HepG2 (cell line): Measurements from ENCODE around the gene ZNF276. TPM values are rescaled to one million over a fixed set of nuclear protein-coding genes. Genes with fewer than 3 reads are reported as not detected.

Source experiments
- ATAC-seq: fragments of 200-7000 bp; cut with Tn5 transposase; 3 replicates; pipeline ENCODE4 v1.9.1; 2020; ENCODE audit warnings: mild to moderate bottlenecking, moderate library complexity
- BruUV-seq: library from RNA; stranded (reverse); fragments of 400-500 nt; replicated peaks from 2 replicates; lab custom pipeline; 2021; lab: Mats Ljungman, UMichigan
- CTCF ChIA-PET: fragments of 300-600 bp; formaldehyde crosslinking; extraction: SDS; loops from one replicate; lab custom pipeline; 2021; ENCODE audit warnings: low total read pairs, inconsistent platforms, low intra/inter-chr PET ratio; lab: Yijun Ruan, JAX
- POLR2A ChIA-PET: fragments of 350-600 bp; sonication (Branson Sonifier 250); formaldehyde crosslinking; loops from one replicate; lab custom pipeline; 2020; ENCODE audit warnings: antibody characterized with exemption, inconsistent platforms; lab: Yijun Ruan, JAX
- DNase-seq: peaks from one replicate; pipeline ENCODE4 v3.0.0-alpha.2; 2015; ENCODE audit warnings: low spot score
- FAIRE-seq: peaks from 3 replicates; lab custom pipeline; 2011; peaks lifted over from hg19 to GRCh38; lab: Jason Lieb, UNC
- H2AFZ ChIP-seq: one replicate; pipeline ENCODE4 v1.6.1; 2011; ENCODE audit warnings: low read length, inconsistent platforms
- H3K27ac ChIP-seq: fragments of 300-600 bp; 3 replicates; pipeline ENCODE4 v1.8.0; 2011; ENCODE audit warnings: mixed run types, mild to moderate bottlenecking, mixed read lengths, low read length, inconsistent platforms; ENCODE audit not compliant: insufficient read depth; ENCODE audit errors: extremely low read length
- H3K27me3 ChIP-seq, 2 experiments: fragments of 200-600 bp in 1 of 2; 2 replicates in 1 of 2; 3 replicates in 1 of 2; pipeline versions ENCODE4 v1.6.0 to v1.8.0; 2011; ENCODE audit warnings: low read length in 2 of 2, mild to moderate bottlenecking in 2 of 2, moderate library complexity in 2 of 2, inconsistent platforms in 1 of 2; ENCODE audit not compliant: insufficient read depth in 2 of 2, control insufficient read depth in 1 of 2
- H3K36me3 ChIP-seq, 2 experiments: fragments of 200-600 bp in 1 of 2; replicated peaks in 1 of 2; 2 replicates in 1 of 2; 3 replicates in 1 of 2; pipeline versions ENCODE4 v1.5.1 to v1.8.0; 2011; ENCODE audit warnings: low read length in 2 of 2, inconsistent platforms in 1 of 2; ENCODE audit not compliant: insufficient read depth in 2 of 2, control insufficient read depth in 1 of 2
- H3K4me1 ChIP-seq: 2 replicates; pipeline ENCODE4 v1.5.1; 2012; ENCODE audit warnings: low read length, inconsistent platforms; ENCODE audit not compliant: insufficient read depth
- H3K4me2 ChIP-seq: 2 replicates; pipeline ENCODE4 v1.6.0; 2011; ENCODE audit warnings: low read depth, low read length, inconsistent platforms
- H3K4me3 ChIP-seq, 3 experiments: fragments of 200-600 bp in 1 of 3; sonication (generic), shearing (Covaris generic) in 1 of 3; replicated peaks in 1 of 3; 2 replicates each; pipeline ENCODE4 v1.5.1; 2011 to 2016; ENCODE audit warnings: low read length in 3 of 3, inconsistent platforms in 2 of 3, low read depth in 2 of 3, mild to moderate bottlenecking in 2 of 3, control low read depth in 1 of 3, mixed read lengths in 1 of 3; ENCODE audit not compliant: insufficient read depth in 1 of 3
- H3K79me2 ChIP-seq: one replicate; pipeline ENCODE4 v1.6.1; 2011; ENCODE audit warnings: low read length, inconsistent platforms; ENCODE audit not compliant: insufficient read depth
- H3K9ac ChIP-seq: 2 replicates; pipeline ENCODE4 v1.6.0; 2011; ENCODE audit warnings: mild to moderate bottlenecking, low read depth, low read length, inconsistent platforms; ENCODE audit not compliant: insufficient read depth
- H3K9me3 ChIP-seq: 2 replicates; pipeline ENCODE4 v1.5.1; 2012; ENCODE audit warnings: mild to moderate bottlenecking, low read length
- H4K20me1 ChIP-seq: 2 replicates; pipeline ENCODE4 v1.6.0; 2011; ENCODE audit warnings: inconsistent platforms, mild to moderate bottlenecking, low read length, moderate library complexity; ENCODE audit not compliant: insufficient read depth
- ATF3 ChIP-seq: sonication (generic); formaldehyde crosslinking; IDR thresholded peaks from 2 replicates; pipeline ENCODE4 v1.4.0; 2020; ENCODE audit warnings: missing genetic modification reagents
- DNMT1 ChIP-seq: sonication (generic); formaldehyde crosslinking; IDR thresholded peaks from 2 replicates; pipeline ENCODE4 v1.5.1; 2020; ENCODE audit warnings: mild to moderate bottlenecking, missing genetic modification reagents
- HMGXB4 ChIP-seq, 2 experiments: sonication (generic) in 1 of 2; formaldehyde crosslinking in 1 of 2; IDR thresholded peaks; 2 replicates each; pipeline versions ENCODE4 v1.4.0 to v1.6.1; 2018 to 2020; ENCODE audit warnings: missing genetic modification reagents in 2 of 2, borderline replicate concordance in 1 of 2, low read depth in 1 of 2, mild to moderate bottlenecking in 1 of 2, missing biosample characterization in 1 of 2
- KAT8 ChIP-seq: IDR thresholded peaks from 2 replicates; pipeline ENCODE4 v1.6.1; 2016; ENCODE audit warnings: missing genetic modification reagents, missing compliant biosample characterization
- NFAT5 ChIP-seq: sonication (generic); formaldehyde crosslinking; IDR thresholded peaks from 2 replicates; pipeline ENCODE4 v1.4.0; 2020; ENCODE audit warnings: missing genetic modification reagents
- NFKBIZ ChIP-seq: IDR thresholded peaks from 2 replicates; pipeline ENCODE4 v1.6.1; 2018; ENCODE audit warnings: missing genetic modification reagents, missing compliant biosample characterization
- RFX5 ChIP-seq: IDR thresholded peaks from 2 replicates; pipeline ENCODE4 v1.6.1; 2011; ENCODE audit warnings: low read depth, low read length, improper control_type of control experiment
- SAFB2 ChIP-seq: sonication (generic); formaldehyde crosslinking; IDR thresholded peaks from 2 replicates; pipeline ENCODE4 v1.5.1; 2020; ENCODE audit warnings: missing genetic modification reagents, low read depth, mild to moderate bottlenecking, borderline replicate concordance
- SMC3 ChIP-seq: IDR thresholded peaks from 2 replicates; pipeline ENCODE4 v1.6.1; 2011; ENCODE audit warnings: low read length, improper control_type of control experiment
- SPEN ChIP-seq: sonication (generic); formaldehyde crosslinking; IDR thresholded peaks from 2 replicates; pipeline ENCODE4 v1.5.1; 2020; ENCODE audit warnings: low read depth, mild to moderate bottlenecking, missing genetic modification reagents
- SRSF1 ChIP-seq: fragments of 200-400 bp; formaldehyde crosslinking; optimal IDR thresholded peaks from 2 replicates; pipeline ENCODE3; 2017; ENCODE audit warnings: mild to moderate bottlenecking, low read depth, low read length, moderate library complexity
- ZBTB38 ChIP-seq: sonication (generic); formaldehyde crosslinking; IDR thresholded peaks from 2 replicates; pipeline ENCODE4 v1.5.1; 2020; ENCODE audit warnings: mild to moderate bottlenecking, missing genetic modification reagents
- ZNF333 ChIP-seq: sonication (generic); formaldehyde crosslinking; IDR thresholded peaks from 2 replicates; pipeline ENCODE4 v1.4.0; 2020; ENCODE audit warnings: mild to moderate bottlenecking, missing genetic modification reagents, borderline replicate concordance
- ZNF530 ChIP-seq: sonication (generic); formaldehyde crosslinking; IDR thresholded peaks from 2 replicates; pipeline ENCODE4 v1.5.0; 2020; ENCODE audit warnings: low read depth, mild to moderate bottlenecking, missing genetic modification reagents
- ZNF549 ChIP-seq: sonication (generic); formaldehyde crosslinking; IDR thresholded peaks from 2 replicates; pipeline ENCODE4 v1.5.0; 2020; ENCODE audit warnings: missing genetic modification reagents
- WGBS: methylation state at CpG from one replicate; pipeline ENCODE4 v1.1.6; 2017; ENCODE audit warnings: low lambda C conversion rate; 5-methylcytosine and 5-hydroxymethylcytosine counted together
- in situ Hi-C: cut with HindIII; loops from 2 replicates; pipeline ENCODE4 v1.10.0; 2017; ENCODE audit warnings: low pct_unique_long_range_greater_than_20kb; ENCODE audit not compliant: extremely low pct_ligation_motif_present
- intact Hi-C: fragments of 100-400 bp; cut with micrococcal nuclease; formaldehyde crosslinking; loops from one replicate; pipeline ENCODE4 v1.10.0; 2022; ENCODE audit not compliant: unreplicated experiment
- polyA plus RNA-seq, 8 experiments: library from polyadenylated mRNA; depleted of rRNA in 3 of 8; stranded (reverse) in 7 of 8; unstranded in 1 of 8; fragments of >200 nt; fragmentation: Illumina TruSeq in 4 of 8; extraction: Trizol in 4 of 8; gene quantifications; 2 replicates each; pipeline versions ENCODE4 v1.2.1 to v1.2.3, GENCODE V29; 2011 to 2016; ENCODE audit warnings: low read depth in 4 of 8, missing spikeins in 1 of 8, mixed read lengths in 1 of 8; ENCODE audit not compliant: insufficient read depth in 1 of 8
- total RNA-seq, 5 experiments: library from RNA; depleted of rRNA; stranded (reverse); fragments of >200 nt; fragmentation: Illumina TruSeq; extraction: Trizol; gene quantifications; 2 replicates each; pipeline ENCODE4 v1.2.3, GENCODE V29; 2016; ENCODE audit warnings: low read depth in 1 of 5

Gene ZNF276
- total and polyA plus RNA-seq, 2 of the 13 experiments (the other 11 are each of a cell fraction or from before 2014, with no cell fraction given) = 17.7 to 18.0 TPM

- TF ChIP-seq DNMT1 (CRISPR knock-in tag) (0 out of 2 replicates have a peak, but pooled peaks have one; percentile 5), HMGXB4 (CRISPR knock-in tag; IDR thresholded peaks at IDR 0.05; ENCODE audit: borderline replicate concordance in 1 of 2, low read depth in 1 of 2) (0 out of 4 replicates have a peak, but pooled peaks have one; percentile 9 to 45), SPEN (CRISPR knock-in tag) (0 out of 2 replicates have a peak, but pooled peaks have one; percentile 6), SRSF1 (peak; percentile 52)
Measured at GRCh38 chr16:89694784-89695085, 26.6 kb upstream of the ZNF276 start (continued).

- in situ Hi-C loops (no loop called here), intact Hi-C loops (no loop called here)
- H3K9me3 ChIP-seq = no peaks in the 10 kb centered on the region
- no peak overlapping the region for H2AFZ ChIP-seq
- WGBS = 12% methylated on average over 29 of the region's 31 CpGs
- H3K36me3 ChIP-seq = peaks cover 5 to 14% of the 10 kb centered on the region in 2 experiments; a peak in 2 of 5 replicates
- H4K20me1 ChIP-seq = no peaks in the 10 kb centered on the region
- DNase-seq (peak; percentile 64), FAIRE-seq (peak; percentile 80), ATAC-seq (peak; percentile 68)
- peaks cover 69% of the 10 kb centered on the region for H3K4me1 ChIP-seq
- H3K27ac ChIP-seq = peak overlapping the region; percentile 58
- ChIA-PET POLR2A (interaction anchor here (0.6 to 1.8 kb wide), 12 partner anchors 8 to 224 kb away, joined by 3 to 11 read pairs (median 4); partner anchors contain the start of genes CDK10, CHMP1A, MC1R and SPATA33), CTCF (no interaction called here)
- peak overlapping the region; percentile 28 to 65 (median 51) for H3K4me3 ChIP-seq
- no TSS peak for BruUV-seq
- H3K27me3 ChIP-seq = no peaks in the 10 kb centered on the region
- peaks cover 2% of the 10 kb centered on the region for H3K79me2 ChIP-seq
- peak overlapping the region; percentile 54 for H3K9ac ChIP-seq
- peak overlapping the region; percentile 74 for H3K4me2 ChIP-seq
- TF ChIP-seq SMC3 = no peak
- no peak for TF ChIP-seq RFX5
- TF ChIP-seq SAFB2 (CRISPR knock-in tag) = 0 out of 2 replicates have a peak, but pooled peaks have one; percentile 77
- no peak for TF ChIP-seq NFAT5 (CRISPR knock-in tag)
- peak; percentile 67 for TF ChIP-seq ZBTB38 (CRISPR knock-in tag)
- no peak for TF ChIP-seq ZNF530 (CRISPR knock-in tag)
- TF ChIP-seq NFKBIZ (CRISPR knock-in tag) = no peak
- peak; percentile 22 for TF ChIP-seq KAT8 (CRISPR knock-in tag)
- no peak; the same call in 1 of the 2 replicates for TF ChIP-seq ZNF333 (CRISPR knock-in tag)
- TF ChIP-seq ATF3 (CRISPR knock-in tag) = no peak; the same call in 1 of the 2 replicates
- no peak for TF ChIP-seq ZNF549
Measured at GRCh38 chr16:89695086-89695874, 26.1 kb upstream of the ZNF276 start.
